PFSK-1 (cell line): Measurements from ENCODE around the gene AKR1D1.

Source experiments
- FOXP2 ChIP-seq: optimal IDR thresholded peaks from 2 replicates; pipeline ENCODE3; 2011; ENCODE audit warnings: borderline replicate concordance, control low read depth, inconsistent platforms; ENCODE audit not compliant: insufficient read depth; ENCODE audit errors: extremely low read length, extremely low read depth
- POLR2AphosphoS5 ChIP-seq: IDR thresholded peaks from 2 replicates; pipeline ENCODE4 v1.6.1; 2012; ENCODE audit warnings: low read depth, mild to moderate bottlenecking, control low read depth, low read length, moderate library complexity
- REST ChIP-seq, 2 experiments: IDR thresholded peaks; 2 replicates each; pipeline versions ENCODE4 v1.6.1 to v1.8.0; 2011 to 2012; ENCODE audit warnings: low read depth in 2 of 2, low read length in 2 of 2, control low read depth in 1 of 2, inconsistent platforms in 1 of 2, mild to moderate bottlenecking in 1 of 2, moderate library complexity in 1 of 2; ENCODE audit not compliant: insufficient read depth in 1 of 2
- SIN3A ChIP-seq: IDR thresholded peaks from 2 replicates; pipeline ENCODE4 v1.6.1; 2012; ENCODE audit warnings: mild to moderate bottlenecking, low read length, moderate library complexity, borderline replicate concordance; ENCODE audit not compliant: insufficient read depth
- TAF1 ChIP-seq: IDR thresholded peaks from 2 replicates; pipeline ENCODE4 v1.6.1; 2012; ENCODE audit warnings: low read length, control low read depth, borderline replicate concordance; ENCODE audit not compliant: insufficient read depth

AKR1D1 gene

GRCh38 chr7:138144958-138145357, 68.7 kb downstream of the AKR1D1 start:
- TF ChIP-seq SIN3A: no peak
- no peak for TF ChIP-seq FOXP2
- no peak for TF ChIP-seq REST (IDR thresholded peaks at IDR 0.05; ENCODE audit: insufficient read depth in 1 of 2, low read depth in 2 of 2, low read length in 2 of 2)
- no peak for TF ChIP-seq TAF1
- no peak for TF ChIP-seq POLR2AphosphoS5

GRCh38 chr7:138151731-138152577, 75.7 kb downstream of the AKR1D1 start:
- TF ChIP-seq TAF1 (no peak), REST (IDR thresholded peaks at IDR 0.05; ENCODE audit: insufficient read depth in 1 of 2, low read depth in 2 of 2, low read length in 2 of 2) (no peak), POLR2AphosphoS5 (no peak), SIN3A (no peak), FOXP2 (no peak)

- TF ChIP-seq TAF1 (no peak), POLR2AphosphoS5 (no peak), FOXP2 (no peak), SIN3A (no peak), REST (IDR thresholded peaks at IDR 0.05; ENCODE audit: insufficient read depth in 1 of 2, low read depth in 2 of 2, low read length in 2 of 2) (no peak)
These were observed 78.4 kb downstream of the AKR1D1 start for GRCh38 chr7:138154661-138155060.

- no peak for TF ChIP-seq FOXP2
- TF ChIP-seq SIN3A: no peak
- no peak for TF ChIP-seq TAF1
- no peak for TF ChIP-seq POLR2AphosphoS5
- no peak for TF ChIP-seq REST (IDR thresholded peaks at IDR 0.05; ENCODE audit: insufficient read depth in 1 of 2, low read depth in 2 of 2, low read length in 2 of 2)
These were observed 81.4 kb downstream of the AKR1D1 start for GRCh38 chr7:138157702-138158101.
